ENCODE results near the gene TMEM267. TPM values are rescaled to one million over a fixed set of nuclear protein-coding genes. Genes with fewer than 3 reads are reported as not detected.
"Not testable (repeated sequence)": the region's sequence is repeated elsewhere in the genome, so short reads cannot be mapped to it uniquely, and the experiment has no call there.

The TMEM267 gene
- total RNA-seq, 1 donor from 2014 or later: 17.9 TPM

GRCh38 chr5:43469671-43470391 lies 13.8 kb downstream of the TMEM267 start:
- H3K36me3 ChIP-seq (ENCODE audit: control insufficient read depth, insufficient read depth, low read length): no peaks in the 10 kb centered on the region
- DNase-seq (ENCODE audit: low read depth): no peak
- H3K27me3 ChIP-seq (ENCODE audit: control insufficient read depth, insufficient read depth, low read length): no peaks in the 10 kb centered on the region
- TF ChIP-seq, protein P1, sequence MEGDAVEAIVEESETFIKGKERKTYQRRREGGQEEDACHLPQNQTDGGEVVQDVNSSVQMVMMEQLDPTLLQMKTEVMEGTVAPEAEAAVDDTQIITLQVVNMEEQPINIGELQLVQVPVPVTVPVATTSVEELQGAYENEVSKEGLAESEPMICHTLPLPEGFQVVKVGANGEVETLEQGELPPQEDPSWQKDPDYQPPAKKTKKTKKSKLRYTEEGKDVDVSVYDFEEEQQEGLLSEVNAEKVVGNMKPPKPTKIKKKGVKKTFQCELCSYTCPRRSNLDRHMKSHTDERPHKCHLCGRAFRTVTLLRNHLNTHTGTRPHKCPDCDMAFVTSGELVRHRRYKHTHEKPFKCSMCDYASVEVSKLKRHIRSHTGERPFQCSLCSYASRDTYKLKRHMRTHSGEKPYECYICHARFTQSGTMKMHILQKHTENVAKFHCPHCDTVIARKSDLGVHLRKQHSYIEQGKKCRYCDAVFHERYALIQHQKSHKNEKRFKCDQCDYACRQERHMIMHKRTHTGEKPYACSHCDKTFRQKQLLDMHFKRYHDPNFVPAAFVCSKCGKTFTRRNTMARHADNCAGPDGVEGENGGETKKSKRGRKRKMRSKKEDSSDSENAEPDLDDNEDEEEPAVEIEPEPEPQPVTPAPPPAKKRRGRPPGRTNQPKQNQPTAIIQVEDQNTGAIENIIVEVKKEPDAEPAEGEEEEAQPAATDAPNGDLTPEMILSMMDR (IDR thresholded peaks at IDR 0.05; ENCODE audit: insufficient read depth, low read length, poor library complexity, severe bottlenecking): no peak
- H3K4me3 ChIP-seq (ENCODE audit: low read depth, low read length): no peak overlapping the region

DNA sequence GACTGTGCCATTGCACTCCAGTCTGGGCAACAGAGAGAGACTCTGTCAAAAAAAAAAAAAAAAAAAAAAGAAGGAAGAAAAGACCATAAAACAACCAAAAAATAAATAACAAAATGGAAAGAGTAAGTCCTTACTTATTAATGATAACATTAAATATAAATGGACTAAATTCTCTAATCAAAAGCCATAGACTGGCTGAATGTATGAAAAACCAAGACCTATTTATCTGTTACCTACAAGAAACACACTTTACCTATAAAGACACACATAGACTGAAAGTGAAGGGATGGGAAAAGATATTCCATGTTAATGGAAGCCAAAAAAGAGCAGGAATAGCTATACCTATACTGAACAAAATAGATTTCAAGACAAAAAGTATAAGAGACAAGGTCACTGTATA lies 16.6 kb downstream of the TMEM267 start:
- DNase-seq (ENCODE audit: low read depth): no peak
- H3K4me3 ChIP-seq (ENCODE audit: low read depth, low read length): no peak overlapping the region
- TF ChIP-seq, protein P1 (IDR thresholded peaks at IDR 0.05; ENCODE audit: insufficient read depth, low read length, poor library complexity, severe bottlenecking): no peak
- H3K27me3 ChIP-seq (ENCODE audit: control insufficient read depth, insufficient read depth, low read length): no peaks in the 10 kb centered on the region
- H3K36me3 ChIP-seq (ENCODE audit: control insufficient read depth, insufficient read depth, low read length): no peaks in the 10 kb centered on the region

- not testable (repeated sequence) for H3K36me3 ChIP-seq (ENCODE audit: control insufficient read depth, insufficient read depth, low read length); DNase-seq (ENCODE audit: low read depth); H3K27me3 ChIP-seq (ENCODE audit: control insufficient read depth, insufficient read depth, low read length); H3K4me3 ChIP-seq (ENCODE audit: low read depth, low read length)
Observed at GRCh38 chr5:43465455-43465854, 18.2 kb downstream of the TMEM267 start.

- no peaks in the 10 kb centered on the region for H3K36me3 ChIP-seq (ENCODE audit: control insufficient read depth, insufficient read depth, low read length)
- TF ChIP-seq, protein P1 (IDR thresholded peaks at IDR 0.05; ENCODE audit: insufficient read depth, low read length, poor library complexity, severe bottlenecking): no peak
- no peaks in the 10 kb centered on the region for H3K27me3 ChIP-seq (ENCODE audit: control insufficient read depth, insufficient read depth, low read length)
- H3K4me3 ChIP-seq (ENCODE audit: low read depth, low read length): no peak overlapping the region
- DNase-seq (ENCODE audit: low read depth): no peak
Observed at GRCh38 chr5:43461066-43461465, 22.6 kb downstream of the TMEM267 start.

GRCh38 chr5:43456556-43456955 lies 27.1 kb downstream of the TMEM267 start:
- no peaks in the 10 kb centered on the region for H3K36me3 ChIP-seq (ENCODE audit: control insufficient read depth, insufficient read depth, low read length)
- no peak for DNase-seq (ENCODE audit: low read depth)
- no peaks in the 10 kb centered on the region for H3K27me3 ChIP-seq (ENCODE audit: control insufficient read depth, insufficient read depth, low read length)
- TF ChIP-seq, protein P1 (IDR thresholded peaks at IDR 0.05; ENCODE audit: insufficient read depth, low read length, poor library complexity, severe bottlenecking): no peak
- H3K4me3 ChIP-seq (ENCODE audit: low read depth, low read length): no peak overlapping the region

- H3K4me3 ChIP-seq (ENCODE audit: low read depth, low read length); H3K27me3 ChIP-seq (ENCODE audit: control insufficient read depth, insufficient read depth, low read length); DNase-seq (ENCODE audit: low read depth); H3K36me3 ChIP-seq (ENCODE audit: control insufficient read depth, insufficient read depth, low read length): not testable (repeated sequence)
Observed at GRCh38 chr5:43441575-43441974, 42.1 kb downstream of the TMEM267 start.

- no peak overlapping the region for H3K4me3 ChIP-seq (ENCODE audit: low read depth, low read length)
- TF ChIP-seq, protein P1 (IDR thresholded peaks at IDR 0.05; ENCODE audit: insufficient read depth, low read length, poor library complexity, severe bottlenecking): no peak
- H3K36me3 ChIP-seq (ENCODE audit: control insufficient read depth, insufficient read depth, low read length): no peaks in the 10 kb centered on the region
- no peaks in the 10 kb centered on the region for H3K27me3 ChIP-seq (ENCODE audit: control insufficient read depth, insufficient read depth, low read length)
- DNase-seq (ENCODE audit: low read depth): no peak
Observed at GRCh38 chr5:43437062-43437660, 46.5 kb downstream of the TMEM267 start.
